Activated T-helper 1 cell treated with anti-CD3 and anti-CD28 coated beads, Interleukin-2, amount 50 U/mL, for 16 hours (primary cell): ENCODE data around the gene GLB1L2.

Experiments
- DNase-seq, 2 donors: peaks; one replicate each; pipeline ENCODE4 v3.0.0-alpha.2; 2020; ENCODE audit warnings: low read depth in 1 of 2, low spot score in 1 of 2

Gene GLB1L2

DNA sequence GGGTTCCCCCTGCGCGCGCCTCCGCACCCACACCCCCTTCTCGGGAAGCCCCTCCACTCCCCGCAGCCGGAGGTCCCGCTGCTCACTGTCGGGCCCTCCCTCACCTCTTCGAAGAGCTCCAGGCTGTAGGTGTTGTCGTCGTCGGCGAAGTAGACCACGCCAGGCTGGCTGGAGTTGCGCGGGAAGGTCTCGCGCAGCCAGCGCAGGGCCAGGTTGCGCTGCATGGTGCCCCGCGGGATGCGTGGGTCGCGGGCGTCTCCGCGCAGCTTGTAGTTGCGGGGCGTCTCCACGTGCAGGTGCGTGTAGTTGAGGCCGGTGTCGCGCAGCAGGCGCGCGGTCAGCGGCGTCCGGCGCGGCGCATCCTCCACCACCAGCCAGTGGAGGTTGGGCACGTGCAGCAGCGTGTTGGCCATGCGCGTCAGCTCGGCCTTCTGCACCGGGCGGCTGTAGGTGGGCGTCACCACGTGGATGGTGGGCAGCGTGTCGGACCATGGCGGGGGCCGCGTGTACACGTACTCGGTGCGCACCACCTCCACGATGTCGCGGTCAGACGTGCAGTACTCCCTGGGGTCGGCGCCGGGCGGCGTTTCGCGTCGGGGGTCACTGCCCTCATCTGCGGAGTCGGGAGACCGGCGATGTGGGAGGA, 51.9 kb downstream of the GLB1L2 start:
- no peak for DNase-seq

DNA sequence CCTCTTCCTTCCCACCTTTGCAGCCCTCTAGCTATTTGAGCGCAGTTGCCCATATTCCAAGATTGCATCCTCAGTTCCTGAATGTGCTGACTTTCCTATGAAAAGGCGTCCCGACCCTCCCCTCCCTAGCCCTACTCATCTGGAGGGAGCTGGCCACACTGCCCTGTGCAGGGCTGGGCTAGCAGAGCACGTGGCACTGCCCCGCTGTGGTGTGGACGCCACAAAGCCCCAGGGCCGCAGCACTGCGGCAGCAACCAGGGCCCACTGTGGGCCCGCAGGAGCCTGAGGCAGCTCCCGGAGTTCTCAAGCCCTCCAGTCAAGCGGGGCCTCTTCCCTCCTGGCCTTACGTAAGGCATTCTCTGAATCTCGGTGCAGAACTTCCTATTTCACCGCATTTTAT, 52.6 kb downstream of the GLB1L2 start:
- no peak for DNase-seq

DNA sequence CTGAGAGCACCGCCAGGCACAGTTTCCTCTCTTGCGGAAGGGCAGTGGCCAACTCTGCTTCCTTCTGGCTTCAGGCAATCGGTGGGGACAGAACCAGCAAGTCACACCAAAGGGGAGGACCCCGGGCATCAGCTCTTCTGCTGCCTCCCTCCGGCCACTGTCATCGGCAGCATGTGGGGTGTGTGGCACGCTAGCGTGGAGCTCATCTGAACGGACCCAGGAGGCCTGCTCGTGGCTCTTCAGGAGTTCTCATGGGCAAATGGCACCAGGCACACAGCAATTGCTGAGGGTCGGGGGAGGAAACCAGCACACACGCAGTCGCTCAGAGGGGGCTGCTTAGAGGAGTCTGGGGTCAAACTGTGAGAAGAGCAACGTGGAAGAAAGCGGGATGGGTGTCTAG, 53.4 kb downstream of the GLB1L2 start:
- no peak for DNase-seq

DNA sequence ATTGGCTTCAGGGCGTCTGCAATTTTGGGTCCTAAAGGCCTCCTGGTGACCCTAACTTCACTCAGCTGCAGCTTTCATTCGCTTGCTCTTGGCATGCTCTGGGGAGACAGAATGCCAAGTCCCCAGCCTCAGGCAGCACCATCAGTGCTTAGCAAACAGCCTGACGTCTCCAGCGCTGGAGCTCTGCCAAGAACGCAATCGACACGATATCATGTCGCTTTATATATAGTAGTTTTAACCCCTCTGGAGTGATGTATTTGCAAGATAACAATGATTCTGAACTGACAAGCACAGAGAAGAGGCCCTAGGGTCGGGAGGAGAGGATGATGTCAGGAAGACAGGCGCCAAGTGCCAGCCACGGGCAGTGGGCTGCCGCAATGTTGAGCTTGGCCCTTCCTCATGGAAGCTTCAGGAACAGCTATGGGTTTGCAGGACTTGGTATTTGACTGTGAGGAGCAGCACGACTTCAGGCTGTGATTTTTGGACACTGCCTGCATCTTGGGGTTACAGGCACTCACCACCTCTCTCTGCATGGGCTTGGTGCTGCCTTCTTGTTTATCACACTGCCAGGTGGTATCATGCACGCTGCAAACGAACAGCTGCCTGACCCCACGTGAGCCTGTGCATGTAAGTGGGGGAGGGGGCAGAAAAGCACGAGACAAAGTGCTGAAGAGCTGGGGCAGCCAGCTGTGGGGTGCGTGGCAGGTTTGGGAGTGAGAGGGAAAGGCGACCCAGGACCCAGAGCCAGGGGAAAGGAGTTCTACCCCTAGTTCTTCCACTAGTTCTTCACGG, 54.2 kb downstream of the GLB1L2 start:
- no peak for DNase-seq

DNA sequence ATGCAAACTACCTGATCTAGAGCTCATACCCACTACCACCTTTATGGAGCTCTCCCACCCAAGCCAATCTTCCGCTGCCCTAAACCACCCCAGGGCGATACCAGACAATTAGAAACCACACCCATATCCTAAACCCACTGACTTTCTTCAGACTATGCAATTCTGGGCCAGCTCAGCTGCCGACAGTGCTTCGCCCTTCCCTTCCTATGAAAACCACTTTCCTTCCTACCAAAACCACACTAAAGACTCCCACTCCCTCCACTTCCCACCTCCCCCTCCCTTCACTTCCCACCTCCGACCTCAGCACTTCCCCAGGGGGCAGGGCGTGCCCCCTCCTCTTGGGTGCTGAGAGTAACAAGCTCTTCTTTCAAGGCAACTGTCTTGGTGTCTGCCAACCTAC, 55.2 kb downstream of the GLB1L2 start:
- DNase-seq = no peak

DNA sequence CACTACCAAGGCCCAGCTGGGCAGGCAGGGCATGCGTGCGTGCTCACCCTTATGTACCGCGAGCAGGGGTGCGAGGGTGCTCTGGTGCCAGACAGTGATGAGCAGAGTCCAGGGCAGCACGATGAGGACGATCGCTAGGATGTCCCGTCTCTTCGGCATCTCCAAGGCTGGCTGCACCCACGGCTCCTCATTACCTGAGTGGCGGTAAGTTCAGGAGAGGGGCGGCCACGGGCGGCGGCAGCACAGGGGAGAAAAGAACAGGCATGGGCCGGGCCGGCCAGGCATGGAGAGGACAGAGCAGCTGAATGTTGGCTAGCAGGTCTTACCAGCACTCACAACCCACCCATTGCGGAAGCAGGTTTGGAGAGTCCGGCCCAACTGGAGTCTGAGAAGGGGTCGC, 55.7 kb downstream of the GLB1L2 start:
- DNase-seq = no peak

DNA sequence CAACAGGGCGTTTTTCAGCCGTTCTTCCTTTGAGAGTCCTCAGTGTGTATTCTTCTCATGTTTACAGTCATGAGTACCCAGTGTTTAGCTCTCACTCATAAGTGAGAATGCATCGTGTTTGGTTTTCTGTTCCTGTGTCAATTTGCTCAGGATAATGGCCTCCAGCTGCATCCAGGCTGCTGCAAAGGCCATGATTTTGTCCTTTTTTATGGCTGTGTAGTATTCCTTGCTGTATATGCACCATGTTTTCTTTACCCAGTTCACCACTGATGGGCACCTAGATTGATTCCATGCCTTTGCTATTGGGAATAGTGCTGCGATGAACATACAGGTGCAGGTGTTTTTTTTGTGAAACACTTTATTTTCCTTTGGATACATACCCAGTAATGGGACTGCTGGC, 56.8 kb downstream of the GLB1L2 start:
- no peak for DNase-seq

DNA sequence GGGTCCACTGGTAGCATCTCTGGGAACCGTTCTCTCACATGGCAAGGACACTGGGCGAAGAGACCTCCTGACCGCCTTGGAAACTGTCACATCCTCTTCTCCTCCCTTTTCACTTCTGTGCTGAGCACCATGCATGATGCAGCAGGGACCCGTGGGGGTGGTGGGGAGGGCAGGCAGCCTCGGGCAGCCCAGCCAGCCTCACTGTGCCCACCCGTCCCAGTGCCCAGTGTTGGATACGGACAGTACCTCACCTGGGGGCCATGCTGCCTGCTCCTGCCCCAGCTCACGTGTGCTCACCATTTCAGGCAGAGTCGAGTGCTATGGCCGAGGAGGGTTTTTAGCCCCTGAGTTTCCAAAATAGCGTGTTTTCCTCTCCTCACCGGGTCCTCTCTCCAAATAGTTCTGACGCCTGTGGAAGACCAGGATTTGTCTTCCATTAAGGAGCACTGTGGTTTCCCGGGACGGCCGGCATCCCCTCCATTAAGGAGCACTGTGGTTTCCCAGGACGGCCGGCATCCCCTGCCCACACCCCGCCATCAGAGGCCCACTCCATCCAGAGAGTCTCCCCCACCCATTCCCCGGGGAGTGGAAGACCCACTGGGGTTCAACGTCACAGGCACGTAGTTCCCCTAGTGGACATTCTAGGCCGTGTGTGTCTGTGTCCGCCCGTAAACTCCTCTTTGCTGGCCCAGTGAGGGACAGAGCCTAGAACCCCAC, 57.8 kb downstream of the GLB1L2 start:
- no peak for DNase-seq

DNA sequence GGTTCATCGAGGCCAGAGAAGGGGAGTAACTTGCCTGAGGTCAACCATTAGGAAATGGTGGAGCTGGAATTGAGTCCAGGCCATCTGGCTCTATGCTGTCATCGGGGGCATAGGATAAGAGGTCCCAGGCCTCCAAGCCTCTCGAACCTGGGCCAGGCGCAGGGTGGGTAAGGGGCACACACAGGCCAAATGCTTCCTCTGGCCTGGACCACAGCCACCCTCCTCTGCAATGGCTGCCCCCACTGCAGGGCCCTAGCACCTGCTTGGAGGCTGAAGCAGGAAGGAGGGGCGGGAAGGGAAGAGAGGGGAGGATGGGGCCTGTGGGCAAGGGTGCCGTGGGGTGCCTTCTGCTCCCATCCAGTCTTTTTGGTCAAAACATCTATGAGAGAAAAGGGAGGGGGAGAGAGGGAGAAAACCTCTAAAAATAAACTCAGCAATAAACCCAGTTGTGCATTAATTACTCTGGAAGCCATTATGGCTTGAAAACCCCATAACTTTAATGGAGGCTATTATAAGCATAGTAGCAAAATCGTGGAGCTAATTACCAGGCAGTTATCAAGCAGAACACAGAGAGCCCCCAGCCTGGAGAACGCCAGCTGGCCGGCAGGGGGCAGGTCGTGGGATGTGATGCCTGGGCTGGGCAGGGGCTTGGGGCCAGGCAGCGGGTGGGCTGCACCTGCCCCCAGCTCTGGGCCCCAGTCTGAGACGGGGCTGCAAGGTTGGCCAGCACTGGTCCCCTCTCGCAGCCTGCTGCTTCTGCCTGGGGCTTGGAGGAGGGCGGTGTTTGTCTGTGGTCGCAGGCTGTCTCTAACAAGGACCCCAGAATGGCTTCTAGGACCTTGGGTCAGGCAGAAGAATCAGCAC, 59.1 kb downstream of the GLB1L2 start:
- DNase-seq = no peak

DNA sequence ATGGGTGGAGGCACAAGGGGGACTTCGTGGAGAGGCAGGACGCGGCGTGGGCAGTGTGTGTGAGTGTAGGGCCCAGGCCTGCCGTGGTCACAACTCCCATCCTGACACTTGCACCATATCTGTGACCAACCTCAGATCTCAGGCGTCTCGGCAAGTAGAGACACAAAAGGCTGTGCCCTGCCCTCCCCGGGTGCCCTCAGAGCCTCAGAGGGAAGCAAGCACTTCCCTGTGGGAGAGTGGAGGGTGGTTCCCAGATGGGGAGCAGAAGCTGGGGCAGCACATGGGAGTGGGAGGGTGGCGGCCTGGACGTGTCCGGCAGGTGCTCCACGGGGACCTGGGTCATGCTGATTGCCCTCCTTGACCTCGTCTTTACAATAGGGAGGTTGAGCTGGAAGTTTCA, 59.9 kb downstream of the GLB1L2 start:
- DNase-seq = no peak

DNA sequence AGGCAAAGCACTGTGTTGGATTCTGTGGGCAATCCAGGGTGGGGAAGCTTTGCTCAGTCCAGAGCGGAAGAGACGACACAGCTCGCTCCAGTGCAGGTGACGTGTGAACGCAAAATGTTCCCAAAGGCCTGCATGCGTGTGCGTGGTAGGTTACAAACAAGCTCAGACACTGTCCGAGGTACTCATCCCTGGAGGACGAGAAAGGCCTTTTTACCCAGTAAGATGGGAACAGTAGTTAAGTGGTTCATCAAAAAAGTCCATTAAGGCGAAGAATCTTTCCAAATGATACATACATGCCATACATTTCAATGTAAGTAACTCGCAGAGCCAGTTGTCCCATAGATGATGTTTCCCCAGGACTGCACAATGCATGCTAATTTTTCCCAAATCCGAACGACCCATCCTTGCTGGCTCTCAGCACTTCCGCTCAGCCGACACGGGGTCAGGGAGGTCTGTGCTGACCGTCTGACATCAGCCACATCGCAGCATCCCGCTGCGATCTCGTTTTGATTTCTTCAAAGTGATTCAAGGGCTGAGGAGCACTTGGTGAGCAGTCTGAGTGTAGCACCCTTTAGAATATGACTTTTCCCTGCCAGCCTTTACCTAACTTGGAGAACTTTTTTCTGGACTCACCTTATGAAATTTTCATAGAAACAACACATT, 61.3 kb downstream of the GLB1L2 start:
- no peak for DNase-seq

DNA sequence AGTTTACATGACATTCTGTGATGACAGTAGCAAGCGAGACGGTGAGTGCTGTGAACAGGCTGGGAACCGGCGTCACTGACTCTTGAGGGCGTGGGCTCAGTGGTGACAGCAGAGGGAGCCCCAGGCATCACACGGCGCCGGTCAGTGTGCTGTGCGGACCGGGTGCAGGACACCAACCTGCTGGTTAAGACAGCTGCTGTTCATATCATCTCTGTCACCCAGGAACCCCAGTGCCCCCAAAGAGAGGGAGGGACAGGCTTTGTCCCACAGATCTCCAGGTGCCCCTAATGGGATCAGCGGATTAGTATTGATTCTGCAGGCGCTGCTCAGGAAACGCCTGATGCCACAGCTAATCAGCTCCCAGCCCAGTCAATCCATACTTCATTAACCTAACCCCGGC, 61.9 kb downstream of the GLB1L2 start:
- DNase-seq = no peak

DNA sequence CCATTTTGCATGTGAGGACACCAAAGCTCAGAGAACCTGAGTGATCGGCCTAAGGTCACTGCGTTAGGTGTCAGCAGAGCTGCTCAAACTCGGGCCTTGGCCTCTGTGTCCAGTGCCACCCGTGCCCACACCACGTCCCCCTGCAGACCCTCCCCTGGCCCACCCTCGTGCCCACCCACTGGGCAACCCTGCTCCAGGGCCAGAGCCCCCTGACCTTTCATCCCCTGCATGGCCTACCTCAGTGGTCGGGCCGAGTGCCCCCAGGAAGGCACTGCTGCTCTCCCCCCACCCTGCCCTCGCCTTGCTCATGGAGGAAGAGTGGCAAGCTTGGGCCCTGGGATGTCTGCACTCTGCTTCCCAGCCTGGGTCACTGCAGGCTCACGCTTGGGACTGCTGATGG, 62.5 kb downstream of the GLB1L2 start:
- no peak for DNase-seq

DNA sequence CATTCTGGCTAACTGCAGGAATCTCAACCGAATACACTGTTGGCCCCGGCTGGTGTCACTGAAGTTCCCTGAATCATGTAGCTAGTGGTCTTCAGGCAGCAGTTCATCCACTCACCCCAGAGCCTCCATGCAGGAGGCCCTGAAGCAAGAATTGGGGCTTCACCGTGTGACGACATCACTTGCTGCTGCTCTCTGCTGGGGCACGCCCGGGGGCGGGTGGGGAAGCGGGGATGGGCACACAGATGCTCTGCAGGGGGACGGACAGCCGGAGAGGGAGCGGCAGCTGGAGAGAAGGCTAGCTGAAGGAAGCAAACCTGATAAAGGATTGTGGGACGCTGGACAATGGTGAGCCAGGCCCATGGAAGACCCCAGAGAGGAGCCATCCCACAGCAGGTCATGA, 63.2 kb downstream of the GLB1L2 start:
- no peak for DNase-seq

DNA sequence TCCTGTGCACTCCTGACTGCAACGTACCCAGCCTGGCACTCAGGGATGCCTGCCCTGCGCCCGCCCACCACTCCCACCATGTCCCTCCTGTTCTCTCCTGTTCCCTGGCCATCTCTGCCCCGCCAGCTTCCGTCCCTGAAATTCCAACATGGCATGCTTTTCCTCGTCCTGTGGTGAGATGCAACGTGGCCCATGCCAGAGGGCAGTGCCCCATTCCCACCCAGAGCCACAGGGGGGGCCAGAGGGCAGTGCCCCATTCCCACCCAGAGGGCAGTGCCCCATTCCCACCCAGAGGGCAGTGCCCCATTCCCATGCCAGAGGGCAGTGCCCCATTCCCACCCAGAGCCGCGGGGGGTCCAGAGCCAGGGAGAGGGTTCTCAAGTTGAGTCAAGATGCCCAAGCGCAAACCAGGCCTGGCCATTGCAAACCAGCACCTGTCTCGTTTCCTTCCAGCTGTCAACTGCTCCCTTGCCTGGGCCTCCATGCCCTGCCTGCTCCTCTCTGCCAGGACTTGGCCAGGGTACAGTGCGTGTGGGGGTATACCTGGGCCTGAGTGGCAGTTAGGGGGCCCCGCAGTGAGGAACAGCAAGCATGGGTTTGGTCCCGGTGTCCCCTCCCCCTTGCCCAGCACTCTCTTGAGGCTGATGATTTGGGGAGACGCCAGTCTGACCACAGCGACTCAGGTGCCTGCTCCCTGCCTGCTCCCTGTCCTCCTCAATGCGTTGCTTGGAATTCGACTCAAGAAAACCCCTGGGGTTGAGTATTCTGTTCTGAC, 65.7 kb downstream of the GLB1L2 start:
- no peak for DNase-seq

DNA sequence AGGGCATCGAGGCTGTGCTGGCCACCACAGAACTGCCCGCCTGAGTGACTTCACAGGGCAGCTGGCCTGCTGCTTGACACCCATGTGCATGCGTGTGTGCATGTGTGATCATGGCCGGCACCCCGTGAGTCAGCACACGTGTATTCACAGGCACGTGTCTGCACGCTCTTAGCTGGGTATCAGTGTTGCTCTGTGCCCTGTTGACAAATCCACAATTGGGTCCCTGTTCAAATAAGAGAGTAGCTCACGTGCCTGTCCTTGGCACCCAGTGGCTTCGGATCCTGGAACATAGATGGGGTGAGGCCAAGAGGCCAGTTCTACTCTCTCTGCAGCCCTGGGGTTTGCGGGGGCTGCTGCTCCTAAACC, 66.3 kb downstream of the GLB1L2 start:
- DNase-seq = no peak

DNA sequence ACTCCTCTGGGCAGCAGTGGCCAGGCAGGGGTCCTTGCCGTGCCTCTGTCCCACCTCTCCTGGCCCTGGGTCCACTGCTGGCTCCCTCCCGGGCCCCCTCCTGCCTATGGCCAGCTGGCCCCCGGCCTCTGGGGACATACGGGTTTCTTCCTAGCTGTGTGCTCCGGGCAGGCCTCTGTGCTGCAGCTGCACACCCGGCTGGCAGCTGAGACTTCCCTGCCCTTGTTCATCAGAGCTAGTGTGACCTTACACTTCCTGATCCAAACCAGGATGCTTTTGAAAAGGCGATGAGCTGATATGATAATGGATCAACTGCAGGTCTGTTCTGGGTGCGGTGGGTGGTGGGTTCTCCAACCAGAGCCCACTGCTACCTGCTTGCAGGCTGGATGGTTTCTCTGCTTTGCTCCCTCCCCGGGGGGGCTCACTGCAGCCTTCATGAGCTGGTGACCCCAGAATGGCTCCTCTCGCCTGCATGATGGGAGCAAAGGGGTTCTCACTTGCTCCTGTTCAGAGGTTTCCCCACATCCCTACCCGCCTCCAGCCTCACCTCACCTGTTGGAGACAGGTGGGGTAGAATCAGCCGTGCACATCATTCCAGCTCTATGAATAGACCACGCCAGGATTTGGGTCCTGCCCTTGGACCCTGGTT, 67.0 kb downstream of the GLB1L2 start:
- DNase-seq = no peak

DNA sequence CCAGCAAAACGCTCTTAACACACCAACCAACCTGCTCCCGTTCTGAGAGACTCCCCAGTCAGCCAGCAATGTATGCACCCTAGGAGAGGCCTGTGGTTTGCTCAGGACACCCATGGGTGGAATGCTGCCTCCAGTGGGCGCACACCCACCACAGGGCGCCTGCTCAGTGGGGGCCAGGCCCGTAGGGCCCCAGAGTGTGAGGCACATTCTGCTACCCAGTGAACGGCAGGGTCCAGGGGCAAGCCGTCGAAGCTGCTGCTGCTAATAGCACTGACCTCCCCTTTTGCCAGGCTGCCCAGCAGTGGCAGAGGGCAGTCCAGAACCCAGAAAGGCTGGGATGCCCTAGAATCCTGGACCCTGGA, 67.5 kb downstream of the GLB1L2 start:
- DNase-seq = no peak

DNA sequence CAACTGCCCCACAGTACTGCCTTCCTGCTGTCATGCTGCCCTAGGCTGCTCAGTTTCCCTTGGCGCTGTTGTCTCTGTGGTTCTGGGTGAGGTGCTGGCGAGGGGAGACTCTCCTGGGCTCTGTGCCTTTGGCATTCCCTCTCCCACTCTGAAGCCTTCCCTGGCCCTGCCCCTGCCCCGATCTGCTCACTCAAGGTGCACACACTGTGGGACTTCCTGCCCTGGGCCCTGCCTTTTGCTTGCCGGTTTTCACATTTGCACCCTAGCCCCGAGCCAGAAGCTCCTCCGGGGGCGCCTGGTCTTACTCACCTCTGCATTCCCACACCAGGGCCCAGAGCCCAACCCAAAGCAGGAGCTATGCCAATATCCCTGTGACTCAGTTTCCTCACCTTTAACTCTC, 68.2 kb downstream of the GLB1L2 start:
- DNase-seq = no peak
